ENCODE measurements around the gene OR51S1.
"Not testable (repeated sequence)": the region's sequence is repeated elsewhere in the genome, so short reads cannot be mapped to it uniquely, and the experiment has no call there.

The OR51S1 gene

DNA sequence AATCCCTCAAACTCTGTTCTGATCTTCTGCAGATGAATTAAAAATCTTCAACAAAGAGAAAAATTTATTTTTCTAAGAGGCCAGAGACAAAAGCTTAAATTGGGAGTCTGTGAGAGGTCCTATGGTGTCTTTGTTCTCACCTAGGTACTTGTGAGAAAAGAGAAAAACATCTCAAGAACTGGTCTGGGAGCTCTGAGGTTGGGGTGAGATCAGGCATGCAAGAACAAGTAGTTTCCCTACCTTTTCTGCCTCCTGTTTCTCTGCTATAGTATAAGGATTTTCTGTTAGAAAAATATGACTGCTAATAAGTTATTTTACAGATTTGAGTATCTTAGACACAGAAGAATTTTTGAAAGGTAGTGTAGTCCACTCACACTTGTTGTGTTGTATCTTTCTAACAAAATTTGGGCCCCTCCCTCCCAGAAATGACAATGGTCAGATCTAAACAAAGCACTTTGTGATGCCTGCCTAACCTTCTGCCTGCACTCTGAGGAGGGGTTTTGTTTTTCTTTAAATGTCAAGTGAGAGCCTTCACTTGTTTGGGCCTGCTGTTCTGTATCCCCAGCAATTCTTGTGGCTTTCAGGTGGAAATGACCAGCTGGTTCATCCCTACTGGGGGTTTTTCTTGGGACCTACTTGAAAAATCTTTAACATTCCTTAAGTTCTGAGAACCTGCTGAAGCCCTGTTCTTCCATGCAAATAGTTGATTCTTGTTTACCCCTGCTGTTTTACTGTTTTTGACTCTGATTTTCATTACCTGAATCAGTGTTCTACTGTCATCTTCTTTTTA is 13.6 kb upstream of the OR51S1 start:
- no peak for DNase-seq
- Histone ChIP-seq H3K27ac (no peak overlapping the region), H3K9me3 (no peaks in the 10 kb centered on the region), H3K4me3 (no peak overlapping the region), H3K27me3 (no peaks in the 10 kb centered on the region), H3K36me3 (no peaks in the 10 kb centered on the region), H3K4me1 (no peaks in the 10 kb centered on the region)
- no peak for TF ChIP-seq CTCF (IDR thresholded peaks at IDR 0.05)
- intact Hi-C loops (cut with DNase I; ENCODE audit: low total_unique reads): no loop called here

DNA sequence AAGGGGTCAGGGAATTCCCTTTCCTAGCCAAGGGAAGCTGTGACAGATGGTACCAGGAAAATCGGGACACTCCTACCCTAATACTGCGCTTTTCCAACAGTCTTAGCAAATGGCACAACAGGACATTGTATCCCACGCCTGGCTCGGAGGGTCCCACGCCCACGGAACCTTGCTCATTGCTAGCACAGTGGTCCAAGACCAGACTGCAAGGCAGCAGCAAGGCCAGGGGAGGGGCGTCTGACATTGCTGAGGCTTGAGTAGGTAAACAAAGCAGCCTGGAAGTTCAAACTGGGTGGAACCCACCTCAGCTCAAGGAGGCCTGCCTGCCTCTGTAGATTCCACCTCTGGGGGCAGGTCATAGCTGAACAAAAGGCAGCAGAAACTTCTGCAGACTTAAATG is 5.3 kb upstream of the OR51S1 start:
- H3K27me3 ChIP-seq; H3K4me3 ChIP-seq; H3K27ac ChIP-seq; H3K4me1 ChIP-seq; H3K9me3 ChIP-seq; DNase-seq; intact Hi-C loops (cut with DNase I; ENCODE audit: low total_unique reads); H3K36me3 ChIP-seq: not testable (repeated sequence)

GRCh38 chr11:4851033-4851432 is 2.0 kb upstream of the OR51S1 start:
- no peak for TF ChIP-seq CTCF (IDR thresholded peaks at IDR 0.05)
- Histone ChIP-seq H3K27me3 (no peaks in the 10 kb centered on the region), H3K9me3 (no peaks in the 10 kb centered on the region), H3K27ac (no peak overlapping the region), H3K4me3 (no peak overlapping the region), H3K36me3 (no peaks in the 10 kb centered on the region), H3K4me1 (no peaks in the 10 kb centered on the region)
- no peak for DNase-seq
- intact Hi-C loops (cut with DNase I; ENCODE audit: low total_unique reads): no loop called here

DNA sequence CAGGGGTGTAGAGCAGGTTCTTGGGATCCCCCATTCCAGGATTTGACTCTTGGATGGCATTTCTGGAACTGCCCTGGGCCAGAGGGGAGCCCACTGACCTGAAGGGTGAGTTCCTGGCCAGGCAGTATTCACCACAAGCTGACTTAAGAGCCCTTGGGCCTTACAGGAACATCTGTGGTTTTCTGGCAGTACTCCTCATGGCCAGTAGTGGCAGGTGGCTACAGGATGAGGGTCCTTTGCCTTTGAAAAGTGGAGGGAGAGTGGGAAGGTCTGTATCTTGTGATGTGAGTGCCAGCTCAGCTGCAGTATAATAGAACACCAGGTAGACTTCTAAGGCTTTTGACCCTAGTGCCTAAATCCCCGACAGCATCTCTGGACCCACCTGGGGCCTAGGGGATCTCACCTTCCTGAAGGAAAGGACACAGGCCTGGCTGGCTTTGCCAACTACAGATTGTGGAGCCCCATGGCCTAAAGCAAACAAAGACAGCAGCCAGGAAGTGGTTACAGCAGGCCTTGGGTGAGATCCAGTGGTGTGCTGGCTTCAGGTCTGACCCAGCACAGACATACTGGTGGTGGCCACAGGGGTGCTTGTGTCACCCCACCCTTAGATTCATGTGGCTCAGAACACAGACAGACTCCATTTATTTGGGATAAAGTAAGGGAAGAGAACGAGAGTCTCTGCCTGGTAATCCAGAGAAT is 9.0 kb downstream of the OR51S1 start:
- H3K27ac ChIP-seq: no peak overlapping the region
- DNase-seq: no peak
- no peaks in the 10 kb centered on the region for H3K4me1 ChIP-seq
- H3K4me3 ChIP-seq: no peak overlapping the region
- no peaks in the 10 kb centered on the region for H3K36me3 ChIP-seq
- intact Hi-C loops (cut with DNase I; ENCODE audit: low total_unique reads): no loop called here
- no peak for TF ChIP-seq CTCF (IDR thresholded peaks at IDR 0.05)
- no peaks in the 10 kb centered on the region for H3K27me3 ChIP-seq
- no peaks in the 10 kb centered on the region for H3K9me3 ChIP-seq

DNA sequence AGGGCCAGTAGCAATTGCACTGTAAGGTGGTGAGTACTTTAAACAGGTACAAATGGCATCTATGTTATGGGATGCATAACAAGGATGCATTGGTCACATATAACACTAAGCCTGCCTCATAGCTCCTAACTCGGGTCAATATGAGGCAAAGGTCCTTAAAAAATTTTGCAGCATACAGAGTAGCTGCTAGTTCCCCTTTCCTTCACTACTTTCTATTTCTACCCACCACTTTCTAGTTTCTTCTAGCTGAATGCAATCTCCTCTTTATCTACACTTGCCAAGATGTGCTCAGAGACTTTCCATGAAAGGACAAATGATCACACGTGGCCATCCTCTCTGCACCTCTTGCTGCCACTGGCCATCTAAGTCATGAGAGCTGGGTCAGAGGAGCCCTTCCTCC is 18.1 kb downstream of the OR51S1 start:
- no peak for TF ChIP-seq CTCF (IDR thresholded peaks at IDR 0.05)
- no peaks in the 10 kb centered on the region for H3K27me3 ChIP-seq
- H3K36me3 ChIP-seq: no peaks in the 10 kb centered on the region
- no peaks in the 10 kb centered on the region for H3K4me1 ChIP-seq
- no peak for DNase-seq
- H3K4me3 ChIP-seq: no peak overlapping the region
- no peaks in the 10 kb centered on the region for H3K9me3 ChIP-seq
- intact Hi-C loops (cut with DNase I; ENCODE audit: low total_unique reads): no loop called here
- H3K27ac ChIP-seq: no peak overlapping the region

DNA sequence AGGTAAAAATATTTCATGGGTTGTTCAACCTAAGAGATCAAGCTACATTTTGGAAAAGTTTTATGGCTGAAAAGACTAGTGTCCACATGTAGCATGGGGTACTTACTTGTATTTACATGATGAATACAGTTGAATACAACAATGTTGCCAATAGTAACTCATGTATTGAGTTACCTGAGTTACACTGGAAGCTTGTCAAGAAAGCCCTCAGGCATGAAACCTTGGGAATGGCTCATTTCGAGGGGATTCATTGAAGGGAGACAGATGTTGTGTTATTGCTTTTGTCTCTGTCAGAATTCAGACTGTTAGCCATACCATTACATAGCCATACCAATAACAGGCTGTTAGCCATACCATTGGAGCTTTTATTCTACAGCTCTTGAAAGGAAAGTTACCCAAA is 18.7 kb downstream of the OR51S1 start:
- intact Hi-C loops (cut with DNase I; ENCODE audit: low total_unique reads): no loop called here

More for the DNA sequence above, 18.7 kb downstream of the OR51S1 start:
- TF ChIP-seq CTCF (IDR thresholded peaks at IDR 0.05): no peak
- H3K4me3 ChIP-seq: no peak overlapping the region
- DNase-seq: no peak
- H3K9me3 ChIP-seq: no peaks in the 10 kb centered on the region
- H3K36me3 ChIP-seq: no peaks in the 10 kb centered on the region
- no peaks in the 10 kb centered on the region for H3K4me1 ChIP-seq
- no peak overlapping the region for H3K27ac ChIP-seq
- no peaks in the 10 kb centered on the region for H3K27me3 ChIP-seq

Data from tibial artery (tissue), 4 donors.